K562 treated with DMSO at 1 percent for 24 hours (cell line): Measurements from ENCODE around the gene SWAP70. TPM values are rescaled to one million over a fixed set of nuclear protein-coding genes. Genes with fewer than 3 reads are reported as not detected.

Experiments
- total RNA-seq: library from RNA; unstranded; fragments of 300-600 nt; gene quantifications from 2 replicates; pipeline ENCODE4 v1.2.3, GENCODE V29; 2022; ENCODE audit warnings: low read depth; ENCODE audit not compliant: insufficient read depth

Gene SWAP70
- 5.3 and 6.8 TPM in 2 replicates for total RNA-seq

DNA sequence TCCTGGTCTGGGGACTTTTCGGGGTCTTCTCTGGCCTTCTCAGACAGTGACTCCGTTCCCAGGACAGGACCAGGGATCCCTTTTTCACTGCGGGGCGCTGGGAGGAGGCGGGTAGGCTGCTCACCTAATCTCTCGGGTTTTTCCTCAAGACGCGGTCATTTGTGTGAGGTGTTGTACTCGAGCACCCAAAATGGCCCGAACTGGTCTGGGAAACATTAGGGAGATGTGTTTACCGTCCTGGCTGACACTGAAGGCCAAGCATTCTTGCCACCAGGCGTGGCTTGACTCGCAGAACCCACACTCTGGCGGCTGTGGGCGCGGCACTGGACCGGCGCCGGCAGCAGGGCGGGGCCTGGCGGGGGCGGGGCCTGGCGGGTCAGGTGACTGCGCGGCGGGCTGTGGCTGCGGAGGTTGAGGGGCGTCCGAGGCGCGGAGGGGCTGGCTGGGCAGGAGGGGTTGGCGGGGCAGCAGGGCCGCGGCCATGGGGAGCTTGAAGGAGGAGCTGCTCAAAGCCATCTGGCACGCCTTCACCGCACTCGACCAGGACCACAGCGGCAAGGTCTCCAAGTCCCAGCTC is at the start of gene SWAP70:
TSS of gene SWAP70 (plus strand) at position 379 of the 577 bp plus-strand sequence. CDS start at position 482, 103 bp downstream.

Other genes starting within 250 kb of the SWAP70 start
- 8.6 and 13.0 TPM in 2 replicates for gene ZNF143, start 203.1 kb upstream of the SWAP70 start, total RNA-seq
- 43.8 and 45.6 TPM in 2 replicates for gene WEE1, start 90.4 kb upstream of the SWAP70 start, total RNA-seq